DND-41 (cell line): ENCODE data around the gene CFAP92.

Experiments
- EZH2 ChIP-seq: IDR thresholded peaks from 3 replicates; pipeline ENCODE4 v1.6.1; 2012; ENCODE audit warnings: borderline replicate concordance, low read depth, mild to moderate bottlenecking, moderate library complexity, low read length, inconsistent platforms; ENCODE audit not compliant: severe bottlenecking
- TF ChIP-seq, protein P1 (sequence below): IDR thresholded peaks from 2 replicates; pipeline ENCODE4 v1.5.1; 2012; ENCODE audit warnings: borderline replicate concordance, low read length, moderate library complexity, mild to moderate bottlenecking; ENCODE audit not compliant: poor library complexity, severe bottlenecking; ENCODE audit errors: extremely low read depth

DNA sequence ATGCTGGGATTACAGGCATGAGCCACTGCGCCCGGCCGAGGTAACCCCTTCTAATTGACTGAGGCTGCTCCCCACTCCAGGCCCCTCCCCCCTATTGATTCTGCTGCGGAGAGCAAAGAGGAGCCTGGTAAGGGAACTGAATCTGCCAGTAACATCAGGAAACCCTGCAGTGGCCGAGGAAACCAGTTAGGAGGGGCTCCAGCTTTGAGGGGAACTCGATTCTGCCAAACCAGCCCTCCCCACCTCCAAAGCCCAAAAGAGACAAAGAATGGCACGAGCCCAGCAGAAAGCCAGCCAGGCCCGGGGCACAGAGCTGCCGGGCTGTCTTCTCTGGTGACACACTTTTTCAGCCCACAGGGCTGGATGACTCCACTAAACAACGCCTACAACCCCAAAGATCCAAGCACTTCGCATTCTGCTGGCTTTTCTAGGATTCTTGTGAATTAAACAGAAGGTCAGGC lies 129.5 kb downstream of the CFAP92 start:
- TF ChIP-seq, protein P1, sequence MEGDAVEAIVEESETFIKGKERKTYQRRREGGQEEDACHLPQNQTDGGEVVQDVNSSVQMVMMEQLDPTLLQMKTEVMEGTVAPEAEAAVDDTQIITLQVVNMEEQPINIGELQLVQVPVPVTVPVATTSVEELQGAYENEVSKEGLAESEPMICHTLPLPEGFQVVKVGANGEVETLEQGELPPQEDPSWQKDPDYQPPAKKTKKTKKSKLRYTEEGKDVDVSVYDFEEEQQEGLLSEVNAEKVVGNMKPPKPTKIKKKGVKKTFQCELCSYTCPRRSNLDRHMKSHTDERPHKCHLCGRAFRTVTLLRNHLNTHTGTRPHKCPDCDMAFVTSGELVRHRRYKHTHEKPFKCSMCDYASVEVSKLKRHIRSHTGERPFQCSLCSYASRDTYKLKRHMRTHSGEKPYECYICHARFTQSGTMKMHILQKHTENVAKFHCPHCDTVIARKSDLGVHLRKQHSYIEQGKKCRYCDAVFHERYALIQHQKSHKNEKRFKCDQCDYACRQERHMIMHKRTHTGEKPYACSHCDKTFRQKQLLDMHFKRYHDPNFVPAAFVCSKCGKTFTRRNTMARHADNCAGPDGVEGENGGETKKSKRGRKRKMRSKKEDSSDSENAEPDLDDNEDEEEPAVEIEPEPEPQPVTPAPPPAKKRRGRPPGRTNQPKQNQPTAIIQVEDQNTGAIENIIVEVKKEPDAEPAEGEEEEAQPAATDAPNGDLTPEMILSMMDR = no peak
- no peak for TF ChIP-seq EZH2
